H9 (cell line): ENCODE data around the gene ADI1. TPM values are rescaled to one million over a fixed set of nuclear protein-coding genes. Genes with fewer than 3 reads are reported as not detected.

Experiments
- DNase-seq: peaks from one replicate; pipeline ENCODE4 v3.0.0-alpha.2; 2017
- H2AFZ ChIP-seq: one replicate; pipeline ENCODE4 v1.6.1; 2013; ENCODE audit warnings: mild to moderate bottlenecking, low read length, control low read depth, moderate library complexity
- H2AK5ac ChIP-seq: 2 replicates; pipeline ENCODE4 v1.6.1; 2013; ENCODE audit warnings: low read length, control low read depth, mixed read lengths; ENCODE audit not compliant: insufficient read length
- H2BK120ac ChIP-seq: one replicate; pipeline ENCODE4 v1.6.1; 2013; ENCODE audit warnings: low read depth, mild to moderate bottlenecking, low read length, control low read depth, inconsistent platforms; ENCODE audit not compliant: poor library complexity, severe bottlenecking
- H2BK12ac ChIP-seq: 2 replicates; pipeline ENCODE4 v1.6.1; 2013; ENCODE audit warnings: low read length, control low read depth, mixed read lengths, low read depth; ENCODE audit not compliant: insufficient read length
- H2BK15ac ChIP-seq: 2 replicates; pipeline ENCODE4 v1.6.1; 2013; ENCODE audit warnings: low read depth, low read length, control low read depth
- H2BK20ac ChIP-seq: one replicate; pipeline ENCODE4 v1.6.1; 2013; ENCODE audit warnings: low read depth, mild to moderate bottlenecking, low read length, control low read depth, inconsistent platforms; ENCODE audit not compliant: poor library complexity, severe bottlenecking
- H2BK5ac ChIP-seq: 2 replicates; pipeline ENCODE4 v1.6.1; 2013; ENCODE audit warnings: low read length, control low read depth, mixed read lengths; ENCODE audit not compliant: insufficient read length
- H3K14ac ChIP-seq: 2 replicates; pipeline ENCODE4 v1.6.1; 2013; ENCODE audit warnings: low read length, control low read depth; ENCODE audit not compliant: insufficient read depth
- H3K18ac ChIP-seq: 2 replicates; pipeline ENCODE4 v1.6.1; 2013; ENCODE audit warnings: low read depth, mild to moderate bottlenecking, mixed read lengths, low read length, control low read depth; ENCODE audit not compliant: insufficient read length
- H3K23ac ChIP-seq: 2 replicates; pipeline ENCODE4 v1.6.1; 2013; ENCODE audit warnings: low read length, control low read depth, mixed read lengths, low read depth; ENCODE audit not compliant: insufficient read length
- H3K23me2 ChIP-seq: 2 replicates; pipeline ENCODE4 v1.6.1; 2013; ENCODE audit warnings: low read depth, mild to moderate bottlenecking, mixed read lengths, low read length, control low read depth; ENCODE audit not compliant: insufficient read length, poor library complexity, severe bottlenecking
- H3K27ac ChIP-seq: 2 replicates; pipeline ENCODE4 v1.5.1; 2013; ENCODE audit warnings: low read length, control low read depth, mixed read lengths, low read depth; ENCODE audit not compliant: insufficient read length
- H3K27me3 ChIP-seq: 2 replicates; pipeline ENCODE4 v1.6.1; 2013; ENCODE audit warnings: low read length, control low read depth, inconsistent platforms; ENCODE audit not compliant: insufficient read depth
- H3K4ac ChIP-seq: 2 replicates; pipeline ENCODE4 v1.6.1; 2013; ENCODE audit warnings: low read depth, mild to moderate bottlenecking, control low read depth, inconsistent platforms, low read length, moderate library complexity
- H3K4me1 ChIP-seq: 2 replicates; pipeline ENCODE4 v1.6.1; 2013; ENCODE audit warnings: low read length, control low read depth, inconsistent platforms; ENCODE audit not compliant: insufficient read depth
- H3K4me2 ChIP-seq: 2 replicates; pipeline ENCODE4 v1.6.1; 2013; ENCODE audit warnings: low read length, control low read depth, mixed read lengths; ENCODE audit not compliant: insufficient read length, insufficient read depth
- H3K56ac ChIP-seq: 2 replicates; pipeline ENCODE4 v1.6.1; 2013; ENCODE audit warnings: low read depth, mild to moderate bottlenecking, mixed read lengths, low read length, control low read depth; ENCODE audit not compliant: insufficient read length
- H3K79me1 ChIP-seq: 2 replicates; pipeline ENCODE4 v1.6.1; 2013; ENCODE audit warnings: low read depth, mild to moderate bottlenecking, moderate library complexity, low read length, control low read depth, inconsistent platforms; ENCODE audit not compliant: insufficient read depth, poor library complexity, severe bottlenecking
- H3K79me2 ChIP-seq: 2 replicates; pipeline ENCODE4 v1.6.1; 2013; ENCODE audit warnings: low read length, control low read depth, inconsistent platforms; ENCODE audit not compliant: insufficient read depth
- H3K9ac ChIP-seq: 2 replicates; pipeline ENCODE4 v1.6.1; 2013; ENCODE audit warnings: low read length, control low read depth, mixed read lengths; ENCODE audit not compliant: insufficient read length; ENCODE audit errors: extremely low read depth
- H3K9me3 ChIP-seq: one replicate; pipeline ENCODE4 v1.6.1; 2013; ENCODE audit warnings: low read depth, low read length, inconsistent platforms; ENCODE audit not compliant: control insufficient read depth
- H3T11ph ChIP-seq: one replicate; pipeline ENCODE4 v1.6.1; 2013; ENCODE audit warnings: mild to moderate bottlenecking, low read length, control low read depth, inconsistent platforms
- H4K20me1 ChIP-seq: one replicate; pipeline ENCODE4 v1.6.1; 2013; ENCODE audit not compliant: control insufficient read depth, insufficient read length, insufficient read depth
- H4K5ac ChIP-seq: 2 replicates; pipeline ENCODE4 v1.6.1; 2013; ENCODE audit warnings: low read depth, mild to moderate bottlenecking, mixed read lengths, low read length, control low read depth; ENCODE audit not compliant: insufficient read length
- H4K8ac ChIP-seq: replicated peaks from 2 replicates; pipeline ENCODE4 v1.6.1; 2013; ENCODE audit warnings: low read length, control low read depth, mixed read lengths, low read depth; ENCODE audit not compliant: insufficient read length
- H4K91ac ChIP-seq: 2 replicates; pipeline ENCODE4 v1.6.1; 2013; ENCODE audit warnings: low read depth, mild to moderate bottlenecking, moderate library complexity, mixed read lengths, low read length, control low read depth; ENCODE audit not compliant: insufficient read length
- H3K27ac Mint-ChIP-seq, 3 experiments: 2 replicates in 2 of 3; 3 replicates in 1 of 3; pipeline ENCODE4 v1.8.0; 2020 to 2021; ENCODE audit warnings: mixed read lengths in 3 of 3, mild to moderate bottlenecking in 1 of 3, moderate library complexity in 1 of 3
- H3K27me3 Mint-ChIP-seq: 2 replicates; pipeline ENCODE4 v1.8.0; 2021; ENCODE audit warnings: low read depth, mild to moderate bottlenecking, moderate library complexity, mixed read lengths
- H3K36me3 Mint-ChIP-seq, 3 experiments: 2 replicates in 2 of 3; 3 replicates in 1 of 3; pipeline ENCODE4 v1.8.0; 2020 to 2021; ENCODE audit warnings: low read depth in 3 of 3, mixed read lengths in 3 of 3; ENCODE audit not compliant: insufficient read depth in 1 of 3
- H3K4me1 Mint-ChIP-seq, 2 experiments: 2 replicates each; pipeline ENCODE4 v1.8.0; 2020; ENCODE audit warnings: mixed read lengths in 2 of 2
- H3K4me3 Mint-ChIP-seq, 2 experiments: 2 replicates in 1 of 2; 3 replicates in 1 of 2; pipeline ENCODE4 v1.8.0; 2020 to 2021; ENCODE audit warnings: mild to moderate bottlenecking in 2 of 2, mixed read lengths in 2 of 2, moderate library complexity in 1 of 2
- H3K9me3 Mint-ChIP-seq, 2 experiments: 2 replicates in 1 of 2; 3 replicates in 1 of 2; pipeline ENCODE4 v1.8.0; 2020; ENCODE audit warnings: mild to moderate bottlenecking in 2 of 2, mixed read lengths in 2 of 2, moderate library complexity in 1 of 2
- CTCF ChIP-seq: fragments of 200-600 bp; sonication (generic); conservative IDR thresholded peaks from 3 replicates; pipeline ENCODE4 v1.8.0; 2021; ENCODE audit warnings: antibody characterized with exemption, mild to moderate bottlenecking
- WGBS: extraction: QIAGEN DNeasy Blood & Tissue Kit; methylation state at CpG from one replicate; pipeline ENCODE4 v1.1.7; 2013; ENCODE audit warnings: missing lambda C conversion rate, low lambda C conversion rate, mixed read lengths; ENCODE audit not compliant: insufficient read length; ENCODE audit errors: extremely low coverage; 5-methylcytosine and 5-hydroxymethylcytosine counted together
- total RNA-seq: library from RNA; stranded (reverse); gene quantifications from 2 replicates; pipeline ENCODE4 v1.2.1, GENCODE V29; 2021

ADI1 gene
- total RNA-seq, 1 experiment from 2014 or later = 23.4 TPM

GRCh38 chr2:3523551-3524041 is 4.3 kb upstream of the ADI1 start:
- H4K8ac ChIP-seq = no peak overlapping the region
- H3K4ac ChIP-seq = no peak overlapping the region
- no peak overlapping the region for H3K18ac ChIP-seq
- WGBS = no CpG with 5 or more reads among the region's 4 CpGs
- H3K27ac ChIP-seq = no peak overlapping the region
- no peaks in the 10 kb centered on the region for H3K79me1 ChIP-seq
- H3K9me3 ChIP-seq = no peaks in the 10 kb centered on the region
- H3K4me1 ChIP-seq = peaks cover 5% of the 10 kb centered on the region; the same call in 1 of the 2 replicates
- no peak overlapping the region for H2BK120ac ChIP-seq
- H3K14ac ChIP-seq = no peak overlapping the region
- peaks cover 0 to 7% (median 2%) of the 10 kb centered on the region in 3 experiments; a peak in 2 of 7 replicates for H3K36me3 Mint-ChIP-seq
- no peak overlapping the region for H3K9ac ChIP-seq
- H2BK12ac ChIP-seq = no peak overlapping the region
- H3K23ac ChIP-seq = no peak overlapping the region
- H3K23me2 ChIP-seq = peaks cover 6% of the 10 kb centered on the region
- H3K4me2 ChIP-seq = no peak overlapping the region
- no peaks in the 10 kb centered on the region for H3K79me2 ChIP-seq
- no peaks in the 10 kb centered on the region for H4K20me1 ChIP-seq
- no peak overlapping the region for H2AFZ ChIP-seq
- TF ChIP-seq CTCF = no peak
- H3T11ph ChIP-seq = no peak overlapping the region
- peaks cover 14% of the 10 kb centered on the region for H3K27me3 Mint-ChIP-seq
- no peak overlapping the region for H2BK20ac ChIP-seq
- H4K5ac ChIP-seq = no peak overlapping the region
- no peak overlapping the region for H3K27ac Mint-ChIP-seq
- DNase-seq = no peak
- no peak overlapping the region for H2BK5ac ChIP-seq
- no peak overlapping the region for H2AK5ac ChIP-seq
- no peak overlapping the region for H2BK15ac ChIP-seq
- no peak overlapping the region for H4K91ac ChIP-seq
- no peak overlapping the region for H3K56ac ChIP-seq
- peaks cover 0 to 2% of the 10 kb centered on the region in 2 experiments; a peak in 1 of 5 replicates for H3K9me3 Mint-ChIP-seq
- H3K4me1 Mint-ChIP-seq = peaks cover 14% of the 10 kb centered on the region in 2 experiments
- no peaks in the 10 kb centered on the region for H3K27me3 ChIP-seq
- H3K4me3 Mint-ChIP-seq = no peak overlapping the region
